Measurements from ENCODE around the gene ZNF511.
A peak's percentile ranks its signal among the peaks of the same experiment; 100 is the strongest.

The ZNF511 gene, protein sequence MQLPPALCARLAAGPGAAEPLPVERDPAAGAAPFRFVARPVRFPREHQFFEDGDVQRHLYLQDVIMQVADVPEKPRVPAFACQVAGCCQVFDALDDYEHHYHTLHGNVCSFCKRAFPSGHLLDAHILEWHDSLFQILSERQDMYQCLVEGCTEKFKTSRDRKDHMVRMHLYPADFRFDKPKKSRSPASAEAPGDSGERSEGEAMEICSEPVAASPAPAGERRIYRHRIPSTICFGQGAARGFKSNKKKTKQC

DNA sequence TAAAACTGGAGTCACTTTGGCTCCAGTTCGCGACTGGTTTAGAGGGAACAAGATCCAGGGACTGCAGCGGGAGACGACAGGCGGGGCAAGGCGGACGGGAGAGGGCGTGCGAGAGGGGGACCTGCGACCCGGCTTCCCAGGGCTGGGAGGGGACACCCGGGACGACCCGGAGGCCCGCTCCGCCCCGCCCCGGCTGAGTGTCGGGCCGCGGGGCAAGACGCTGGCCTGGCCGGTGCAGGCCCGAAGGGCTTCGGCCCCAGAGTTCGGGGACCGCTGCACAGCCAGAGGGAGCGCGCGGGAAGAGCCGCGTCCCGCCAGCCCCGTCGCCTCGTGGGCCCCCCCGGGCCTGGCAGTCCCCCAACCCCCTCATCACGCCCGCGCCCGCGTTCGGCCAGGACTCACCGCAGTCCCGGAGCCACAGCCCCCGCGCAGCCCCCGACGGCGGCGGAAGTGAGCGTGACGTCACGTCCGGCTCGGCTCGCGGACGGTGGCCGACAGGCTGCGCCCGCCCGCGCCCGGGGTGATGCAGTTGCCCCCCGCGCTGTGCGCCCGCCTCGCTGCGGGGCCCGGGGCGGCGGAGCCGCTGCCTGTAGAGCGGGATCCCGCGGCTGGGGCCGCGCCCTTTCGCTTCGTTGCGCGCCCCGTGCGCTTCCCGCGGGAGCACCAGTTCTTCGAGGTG is at the start of gene ZNF511, which contains the start of gene TUBGCP2:
Gene ZNF511, plus strand, starts transcription at position 494 of the 679 bp plus-strand sequence. Its CDS starts 30 bp downstream, at position 524.
Gene TUBGCP2, minus strand, starts transcription at position 452 of the 679 bp plus-strand sequence. CDS start 5,931 bp downstream, outside the sequence.
- DNase-seq (ENCODE audit: low spot score), result peak; percentile 92
- TF ChIP-seq, protein P1, sequence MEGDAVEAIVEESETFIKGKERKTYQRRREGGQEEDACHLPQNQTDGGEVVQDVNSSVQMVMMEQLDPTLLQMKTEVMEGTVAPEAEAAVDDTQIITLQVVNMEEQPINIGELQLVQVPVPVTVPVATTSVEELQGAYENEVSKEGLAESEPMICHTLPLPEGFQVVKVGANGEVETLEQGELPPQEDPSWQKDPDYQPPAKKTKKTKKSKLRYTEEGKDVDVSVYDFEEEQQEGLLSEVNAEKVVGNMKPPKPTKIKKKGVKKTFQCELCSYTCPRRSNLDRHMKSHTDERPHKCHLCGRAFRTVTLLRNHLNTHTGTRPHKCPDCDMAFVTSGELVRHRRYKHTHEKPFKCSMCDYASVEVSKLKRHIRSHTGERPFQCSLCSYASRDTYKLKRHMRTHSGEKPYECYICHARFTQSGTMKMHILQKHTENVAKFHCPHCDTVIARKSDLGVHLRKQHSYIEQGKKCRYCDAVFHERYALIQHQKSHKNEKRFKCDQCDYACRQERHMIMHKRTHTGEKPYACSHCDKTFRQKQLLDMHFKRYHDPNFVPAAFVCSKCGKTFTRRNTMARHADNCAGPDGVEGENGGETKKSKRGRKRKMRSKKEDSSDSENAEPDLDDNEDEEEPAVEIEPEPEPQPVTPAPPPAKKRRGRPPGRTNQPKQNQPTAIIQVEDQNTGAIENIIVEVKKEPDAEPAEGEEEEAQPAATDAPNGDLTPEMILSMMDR (IDR thresholded peaks at IDR 0.05; ENCODE audit: borderline replicate concordance, control extremely low read depth, extremely low read depth, insufficient read depth, missing control alignments), result no peak
- in situ Hi-C loops (cut with MboI; ENCODE audit: low sequenced_read_pairs, unreplicated experiment), result no loop called here

DNA sequence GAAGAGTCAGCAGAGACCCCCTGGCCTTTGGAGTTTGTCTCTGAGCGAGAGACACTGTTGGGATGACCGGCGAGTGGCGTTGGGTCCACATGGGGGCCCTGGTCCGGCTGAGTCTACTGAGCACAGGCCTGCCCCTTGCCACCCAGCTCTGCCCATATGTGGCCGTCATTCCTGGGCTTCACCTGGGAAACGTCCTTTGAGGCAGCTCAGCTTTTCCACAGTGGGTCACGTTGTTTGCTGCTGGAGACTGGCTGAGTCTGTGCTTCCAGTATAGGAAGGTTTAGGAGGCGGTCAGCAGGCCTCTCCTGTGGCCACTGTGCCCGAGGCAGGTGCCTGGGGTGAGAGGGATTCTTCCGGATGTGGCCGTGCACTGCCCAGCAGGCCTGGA is 49.1 kb upstream of the ZNF511 start:
- TF ChIP-seq, protein P1 (IDR thresholded peaks at IDR 0.05; ENCODE audit: borderline replicate concordance, control extremely low read depth, extremely low read depth, insufficient read depth, missing control alignments), result no peak
- in situ Hi-C loops (cut with MboI; ENCODE audit: low sequenced_read_pairs, unreplicated experiment), result no loop called here
- no peak for DNase-seq (ENCODE audit: low spot score)

DNA sequence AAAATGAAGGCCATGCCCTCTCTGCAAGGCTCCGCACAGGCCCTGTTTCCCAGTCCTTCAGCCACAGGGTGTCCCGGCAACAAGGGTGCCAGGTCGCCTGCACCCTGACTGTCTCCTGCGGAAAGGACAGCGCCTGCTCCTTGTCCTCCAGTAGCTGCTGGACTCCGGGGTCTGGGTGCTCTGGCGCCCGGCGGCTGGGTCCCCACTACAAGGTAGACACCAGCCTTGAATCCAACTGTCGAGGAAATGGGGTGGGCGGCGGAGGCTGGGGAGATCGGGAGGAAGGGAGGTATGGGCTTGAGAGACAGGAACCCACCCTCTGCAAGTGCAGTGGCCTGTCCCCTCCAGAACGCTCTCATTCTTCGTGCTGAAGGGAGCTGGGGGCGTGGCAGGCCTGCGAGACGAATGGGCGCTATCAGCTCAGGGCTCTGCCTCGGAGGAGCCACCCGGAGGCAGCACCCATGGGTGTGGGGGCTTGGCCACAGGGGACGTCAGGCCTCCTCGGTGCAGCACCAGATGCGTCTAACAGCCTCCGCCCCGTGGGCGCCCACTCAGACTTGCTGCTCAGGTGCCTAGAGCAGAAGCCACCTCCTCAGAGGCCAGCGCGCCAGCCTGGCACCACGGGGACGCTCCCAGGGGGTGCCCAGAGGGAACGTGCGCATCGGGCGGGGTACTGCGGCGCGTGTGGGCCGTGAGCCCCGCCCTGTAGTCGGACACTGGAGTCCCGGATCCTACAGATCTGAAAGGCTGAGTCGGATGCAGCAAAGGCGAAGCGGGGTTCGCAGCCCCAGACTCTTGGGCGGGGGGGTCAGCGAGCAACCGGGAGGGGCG is 47.6 kb upstream of the ZNF511 start:
- in situ Hi-C loops (cut with MboI; ENCODE audit: low sequenced_read_pairs, unreplicated experiment), result no loop called here
- DNase-seq (ENCODE audit: low spot score), result peak; percentile 81
- TF ChIP-seq, protein P1 (IDR thresholded peaks at IDR 0.05; ENCODE audit: borderline replicate concordance, control extremely low read depth, extremely low read depth, insufficient read depth, missing control alignments), result no peak

GRCh38 chr10:133261726-133262325 is 46.9 kb upstream of the ZNF511 start:
- in situ Hi-C loops (cut with MboI; ENCODE audit: low sequenced_read_pairs, unreplicated experiment), result no loop called here
- TF ChIP-seq, protein P1 (IDR thresholded peaks at IDR 0.05; ENCODE audit: borderline replicate concordance, control extremely low read depth, extremely low read depth, insufficient read depth, missing control alignments), result no peak
- DNase-seq (ENCODE audit: low spot score), result peak; percentile 97

GRCh38 chr10:133262696-133263095 is 46.0 kb upstream of the ZNF511 start:
- DNase-seq (ENCODE audit: low spot score), result no peak
- TF ChIP-seq, protein P1 (IDR thresholded peaks at IDR 0.05; ENCODE audit: borderline replicate concordance, control extremely low read depth, extremely low read depth, insufficient read depth, missing control alignments), result no peak
- in situ Hi-C loops (cut with MboI; ENCODE audit: low sequenced_read_pairs, unreplicated experiment), result no loop called here

GRCh38 chr10:133263674-133264073 is 45.0 kb upstream of the ZNF511 start:
- DNase-seq (ENCODE audit: low spot score), result no peak
- TF ChIP-seq, protein P1 (IDR thresholded peaks at IDR 0.05; ENCODE audit: borderline replicate concordance, control extremely low read depth, extremely low read depth, insufficient read depth, missing control alignments), result no peak
- in situ Hi-C loops (cut with MboI; ENCODE audit: low sequenced_read_pairs, unreplicated experiment), result no loop called here
